Measurements from ENCODE around the gene CHMP2A. TPM values are rescaled to one million over a fixed set of nuclear protein-coding genes. Genes with fewer than 3 reads are reported as not detected.

The CHMP2A gene
- total and polyA plus RNA-seq, 2 experiments from 2014 or later: 88.6 to 186 TPM

DNA sequence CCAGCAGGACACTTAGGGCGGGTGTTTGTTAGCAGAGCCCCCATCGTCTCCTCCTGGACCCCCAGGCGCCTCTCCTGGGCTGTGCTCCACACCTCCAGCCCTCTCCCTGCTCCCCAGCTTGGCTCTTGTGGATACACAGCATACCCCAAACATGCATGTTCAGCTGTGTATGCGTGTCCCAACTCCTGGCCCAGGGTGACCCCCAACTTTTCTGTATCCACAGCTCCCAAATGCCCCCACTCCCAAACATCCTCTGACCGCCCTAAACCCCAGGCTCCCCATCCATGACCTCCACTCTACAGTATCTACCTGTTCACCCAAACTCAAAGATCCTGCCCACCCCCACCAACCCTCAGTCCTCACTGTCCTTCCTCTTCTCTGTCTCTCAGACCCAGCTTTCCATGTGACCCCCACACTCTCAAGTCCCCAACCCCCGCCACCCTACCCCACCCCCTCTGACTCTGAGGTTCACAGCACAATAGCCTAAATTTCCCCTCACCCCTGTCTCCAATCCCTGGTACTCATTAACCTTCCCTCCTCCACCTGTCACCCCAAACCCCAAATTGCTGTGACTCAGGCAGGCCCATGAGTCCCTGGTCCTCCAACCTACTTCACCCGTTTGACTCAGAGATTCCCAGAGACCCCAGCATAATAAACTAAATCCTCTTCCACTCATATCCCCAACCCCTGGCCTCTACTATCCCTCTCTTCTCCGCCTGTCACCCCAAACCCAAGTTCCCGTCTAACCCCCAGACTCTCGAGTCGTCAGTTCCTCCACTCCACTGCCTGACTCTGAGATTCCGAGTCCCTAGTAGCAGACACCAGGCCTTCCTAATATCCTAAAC, 2.5 kb upstream of the CHMP2A start:
- 16 to 23% methylated on average over 11 to 12 of the region's 12 CpGs for WGBS, 2 experiments (ENCODE audit: low coverage in 1 of 2, low lambda C conversion rate in 2 of 2, missing lambda C conversion rate in 2 of 2)
- Histone ChIP-seq H3K27me3 (replicated peaks; ENCODE audit: insufficient read depth) (no peaks in the 10 kb centered on the region), H3K9me3 (ENCODE audit: low read depth) (no peaks in the 10 kb centered on the region), H3K4me1 (ENCODE audit: insufficient read depth) (peaks cover 27% of the 10 kb centered on the region), H3K36me3 (ENCODE audit: low read depth) (peaks cover 6% of the 10 kb centered on the region; the same call in 1 of the 2 replicates), H3K9ac (peak overlapping the region; percentile 96), H3K4me2 (ENCODE audit: unreplicated experiment) (peak overlapping the region; percentile 90), H3K9me2 (ENCODE audit: insufficient read depth) (no peaks in the 10 kb centered on the region), H2AFZ (no peak overlapping the region), H3K79me2 (ENCODE audit: insufficient read depth) (peaks cover 52% of the 10 kb centered on the region), H3F3A (ENCODE audit: insufficient read depth) (peaks cover 41% of the 10 kb centered on the region), H3K4me3 (peak overlapping the region; percentile 83), H4K20me1 (ENCODE audit: insufficient read depth) (no peaks in the 10 kb centered on the region), H3K27ac (peak overlapping the region; percentile 96)
- DNase-seq: peak; percentile 30
- no peak for TF ChIP-seq EZH2phosphoT487 (IDR thresholded peaks at IDR 0.05; ENCODE audit: insufficient read depth, low read depth)
- in situ Hi-C loops (cut with MboI): no loop called here

- no peaks in the 10 kb centered on the region for H3K9me3 ChIP-seq (ENCODE audit: low read depth)
- peak overlapping the region; percentile 96; the same call in 1 of the 2 replicates for H3K27ac ChIP-seq
- H3K4me2 ChIP-seq (ENCODE audit: unreplicated experiment): peak overlapping the region; percentile 90
- no peaks in the 10 kb centered on the region for H3K27me3 ChIP-seq (replicated peaks; ENCODE audit: insufficient read depth)
- WGBS, 2 experiments (ENCODE audit: low coverage in 1 of 2, low lambda C conversion rate in 2 of 2, missing lambda C conversion rate in 2 of 2): 42 to 44% methylated on average over 7 to 10 of the region's 10 CpGs
- no peak overlapping the region for H2AFZ ChIP-seq
- H4K20me1 ChIP-seq (ENCODE audit: insufficient read depth): no peaks in the 10 kb centered on the region
- peaks cover 59% of the 10 kb centered on the region for H3K79me2 ChIP-seq (ENCODE audit: insufficient read depth)
- peaks cover 49% of the 10 kb centered on the region for H3F3A ChIP-seq (ENCODE audit: insufficient read depth)
- peak overlapping the region; percentile 96 for H3K9ac ChIP-seq
- TF ChIP-seq EZH2phosphoT487 (IDR thresholded peaks at IDR 0.05; ENCODE audit: insufficient read depth, low read depth): no peak
- TF ChIP-seq EZH2 (IDR thresholded peaks at IDR 0.05; ENCODE audit: insufficient read depth, poor library complexity, severe bottlenecking): no peak
- in situ Hi-C loops (cut with MboI): no loop called here
- peaks cover 22% of the 10 kb centered on the region for H3K4me1 ChIP-seq (ENCODE audit: insufficient read depth)
- no peak for DNase-seq
- H3K4me3 ChIP-seq: peak overlapping the region; percentile 83
- peaks cover 11% of the 10 kb centered on the region; the same call in 1 of the 2 replicates for H3K36me3 ChIP-seq (ENCODE audit: low read depth)
- H3K9me2 ChIP-seq (ENCODE audit: insufficient read depth): no peaks in the 10 kb centered on the region
Observed at GRCh38 chr19:58556622-58557220, 1.8 kb upstream of the CHMP2A start.

GRCh38 chr19:58555920-58556621, 1.2 kb upstream of the CHMP2A start:
- H3K9ac ChIP-seq: peak overlapping the region; percentile 96

GRCh38 chr19:58555369-58555885, 522 bp upstream of the CHMP2A start:
- no peak for TF ChIP-seq EZH2phosphoT487 (IDR thresholded peaks at IDR 0.05; ENCODE audit: insufficient read depth, low read depth)
- TF ChIP-seq EZH2 (IDR thresholded peaks at IDR 0.05; ENCODE audit: insufficient read depth, poor library complexity, severe bottlenecking): no peak
- DNase-seq: no peak
- peak overlapping the region; percentile 90 for H3K9ac ChIP-seq
- no peaks in the 10 kb centered on the region for H3K9me3 ChIP-seq (ENCODE audit: low read depth)
- peak overlapping the region; percentile 73 for H2AFZ ChIP-seq
- peak overlapping the region; percentile 75 for H3K4me2 ChIP-seq (ENCODE audit: unreplicated experiment)
- peaks cover 47% of the 10 kb centered on the region for H3F3A ChIP-seq (ENCODE audit: insufficient read depth)
- H4K20me1 ChIP-seq (ENCODE audit: insufficient read depth): no peaks in the 10 kb centered on the region
- H3K79me2 ChIP-seq (ENCODE audit: insufficient read depth): peaks cover 72% of the 10 kb centered on the region
- peak overlapping the region; percentile 79 for H3K27ac ChIP-seq
- H3K9me2 ChIP-seq (ENCODE audit: insufficient read depth): no peaks in the 10 kb centered on the region
- peaks cover 21% of the 10 kb centered on the region; the same call in 1 of the 2 replicates for H3K36me3 ChIP-seq (ENCODE audit: low read depth)
- in situ Hi-C loops (cut with MboI): no loop called here
- 33 to 38% methylated on average over 4 of the region's 4 CpGs for WGBS, 2 experiments (ENCODE audit: low coverage in 1 of 2, low lambda C conversion rate in 2 of 2, missing lambda C conversion rate in 2 of 2)
- H3K27me3 ChIP-seq (replicated peaks; ENCODE audit: insufficient read depth): no peaks in the 10 kb centered on the region
- peaks cover 19% of the 10 kb centered on the region for H3K4me1 ChIP-seq (ENCODE audit: insufficient read depth)
- H3K4me3 ChIP-seq: peak overlapping the region; percentile 86

More at GRCh38 chr19:58555920-58556621, 1.2 kb upstream of the CHMP2A start:
- 74 to 81% methylated on average over 12 to 16 of the region's 16 CpGs for WGBS, 2 experiments (ENCODE audit: low coverage in 1 of 2, low lambda C conversion rate in 2 of 2, missing lambda C conversion rate in 2 of 2)
- Histone ChIP-seq H3K4me3 (no peak overlapping the region), H3K4me1 (ENCODE audit: insufficient read depth) (peaks cover 19% of the 10 kb centered on the region), H3K9me3 (ENCODE audit: low read depth) (no peaks in the 10 kb centered on the region), H3K36me3 (ENCODE audit: low read depth) (peaks cover 16% of the 10 kb centered on the region; the same call in 1 of the 2 replicates), H3K27ac (peak overlapping the region; percentile 79), H3F3A (ENCODE audit: insufficient read depth) (peaks cover 50% of the 10 kb centered on the region), H3K9me2 (ENCODE audit: insufficient read depth) (no peaks in the 10 kb centered on the region), H2AFZ (no peak overlapping the region), H4K20me1 (ENCODE audit: insufficient read depth) (no peaks in the 10 kb centered on the region), H3K79me2 (ENCODE audit: insufficient read depth) (peaks cover 66% of the 10 kb centered on the region), H3K4me2 (ENCODE audit: unreplicated experiment) (no peak overlapping the region), H3K27me3 (replicated peaks; ENCODE audit: insufficient read depth) (no peaks in the 10 kb centered on the region)
- no peak for DNase-seq
- in situ Hi-C loops (cut with MboI): no loop called here
- TF ChIP-seq EZH2 (IDR thresholded peaks at IDR 0.05; ENCODE audit: insufficient read depth, poor library complexity, severe bottlenecking) (no peak), EZH2phosphoT487 (IDR thresholded peaks at IDR 0.05; ENCODE audit: insufficient read depth, low read depth) (no peak)

Measured in GM23248 (cell line).